ENCODE data around the gene GREM2. TPM values are rescaled to one million over a fixed set of nuclear protein-coding genes. Genes with fewer than 3 reads are reported as not detected.

The GREM2 gene
- total and polyA plus RNA-seq, 2 donors (not counting 1 experiment from before 2014, with no cell fraction given): not detected

- H4K20me1 ChIP-seq (ENCODE audit: control insufficient read depth, insufficient read depth, low read length, poor library complexity, severe bottlenecking): no peaks in the 10 kb centered on the region
Measured at GRCh38 chr1:240467895-240468294, 144.1 kb downstream of the GREM2 start.

DNA sequence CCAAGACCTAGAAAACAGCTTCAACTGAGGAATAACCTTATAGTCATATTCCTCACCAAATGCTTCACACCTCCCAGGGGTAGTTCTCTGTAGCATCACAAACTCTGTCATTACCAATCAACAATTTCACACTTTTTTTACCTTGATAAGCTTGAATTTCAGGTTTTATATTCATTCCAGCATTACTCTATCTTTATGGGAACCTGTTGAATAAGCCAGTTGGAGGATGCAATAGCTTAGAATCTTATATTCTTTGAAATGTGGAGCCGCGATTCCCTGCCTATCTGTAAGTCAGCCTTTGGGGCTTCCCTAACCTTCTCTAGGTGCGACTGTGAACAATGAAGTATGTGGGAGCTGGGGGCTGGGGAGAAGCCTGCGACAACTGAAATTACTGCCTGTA, 145.4 kb downstream of the GREM2 start:
- H3K9ac ChIP-seq (ENCODE audit: low read length): no peak overlapping the region
- ChIA-PET CTCF (no interaction called here), POLR2A (no interaction called here)
- no peaks in the 10 kb centered on the region for H3K9me3 ChIP-seq (ENCODE audit: control extremely low read depth in 1 of 3, control insufficient read depth in 2 of 3, insufficient read depth in 1 of 3, low read length in 2 of 3)
- ATAC-seq (ENCODE audit: low read depth) (no peak), DNase-seq (no peak)
- Mint-ChIP-seq H3K9me3 (ENCODE audit: insufficient read depth) (no peaks in the 10 kb centered on the region), H3K27ac (no peak overlapping the region), H3K4me1 (no peaks in the 10 kb centered on the region), H3K4me3 (no peak overlapping the region), H3K27me3 (no peaks in the 10 kb centered on the region)
- H3K27ac ChIP-seq (ENCODE audit: low read length in 2 of 2): no peak overlapping the region
- H2AFZ ChIP-seq (ENCODE audit: insufficient read depth, low read depth, low read length, poor library complexity, severe bottlenecking): no peak overlapping the region
- no peaks in the 10 kb centered on the region for H4K20me1 ChIP-seq (ENCODE audit: control insufficient read depth, insufficient read depth, low read length, poor library complexity, severe bottlenecking)
- 91% methylated on average over 4 of the region's 4 CpGs for WGBS (ENCODE audit: insufficient coverage)
- H3K27me3 ChIP-seq (replicated peaks in 1 of 4; ENCODE audit: control extremely low read depth in 1 of 4, control insufficient read depth in 3 of 4, insufficient read depth in 4 of 4, low read length in 3 of 4): no peaks in the 10 kb centered on the region
- intact Hi-C loops (cut with micrococcal nuclease): no loop called here
- no peak overlapping the region for H3K4me2 ChIP-seq (replicated peaks; ENCODE audit: low read depth, low read length, poor library complexity, severe bottlenecking)
- H3K79me2 ChIP-seq (ENCODE audit: control insufficient read depth, insufficient read depth, low read length): no peaks in the 10 kb centered on the region
- H3K4me1 ChIP-seq (ENCODE audit: control insufficient read depth in 2 of 2, insufficient read depth in 2 of 2, low read length in 2 of 2): no peaks in the 10 kb centered on the region
- no peak overlapping the region for H3K4me3 ChIP-seq (ENCODE audit: control extremely low read depth in 1 of 5, extremely low read depth in 1 of 5, insufficient read depth in 1 of 5, low read depth in 2 of 5, low read length in 4 of 5)
- no peaks in the 10 kb centered on the region for H3K36me3 ChIP-seq (replicated peaks in 1 of 2; ENCODE audit: control extremely low read depth in 1 of 2, control insufficient read depth in 1 of 2, extremely low read depth in 1 of 2, insufficient read depth in 2 of 2, low read length in 1 of 2)
- no peak for TF ChIP-seq EZH2 (IDR thresholded peaks at IDR 0.05; ENCODE audit: borderline replicate concordance, insufficient read depth, low read depth, low read length, poor library complexity, severe bottlenecking)
- TF ChIP-seq, protein P1, sequence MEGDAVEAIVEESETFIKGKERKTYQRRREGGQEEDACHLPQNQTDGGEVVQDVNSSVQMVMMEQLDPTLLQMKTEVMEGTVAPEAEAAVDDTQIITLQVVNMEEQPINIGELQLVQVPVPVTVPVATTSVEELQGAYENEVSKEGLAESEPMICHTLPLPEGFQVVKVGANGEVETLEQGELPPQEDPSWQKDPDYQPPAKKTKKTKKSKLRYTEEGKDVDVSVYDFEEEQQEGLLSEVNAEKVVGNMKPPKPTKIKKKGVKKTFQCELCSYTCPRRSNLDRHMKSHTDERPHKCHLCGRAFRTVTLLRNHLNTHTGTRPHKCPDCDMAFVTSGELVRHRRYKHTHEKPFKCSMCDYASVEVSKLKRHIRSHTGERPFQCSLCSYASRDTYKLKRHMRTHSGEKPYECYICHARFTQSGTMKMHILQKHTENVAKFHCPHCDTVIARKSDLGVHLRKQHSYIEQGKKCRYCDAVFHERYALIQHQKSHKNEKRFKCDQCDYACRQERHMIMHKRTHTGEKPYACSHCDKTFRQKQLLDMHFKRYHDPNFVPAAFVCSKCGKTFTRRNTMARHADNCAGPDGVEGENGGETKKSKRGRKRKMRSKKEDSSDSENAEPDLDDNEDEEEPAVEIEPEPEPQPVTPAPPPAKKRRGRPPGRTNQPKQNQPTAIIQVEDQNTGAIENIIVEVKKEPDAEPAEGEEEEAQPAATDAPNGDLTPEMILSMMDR (IDR thresholded peaks at IDR 0.05): no peak

More at GRCh38 chr1:240467895-240468294, 144.1 kb downstream of the GREM2 start:
- Mint-ChIP-seq H3K4me1 (no peaks in the 10 kb centered on the region), H3K9me3 (ENCODE audit: insufficient read depth) (no peaks in the 10 kb centered on the region), H3K4me3 (no peak overlapping the region), H3K27ac (no peak overlapping the region), H3K27me3 (no peaks in the 10 kb centered on the region)
- TF ChIP-seq, protein P1 (IDR thresholded peaks at IDR 0.05): no peak
- no peak for TF ChIP-seq EZH2 (IDR thresholded peaks at IDR 0.05; ENCODE audit: borderline replicate concordance, insufficient read depth, low read depth, low read length, poor library complexity, severe bottlenecking)
- Histone ChIP-seq H3K27me3 (replicated peaks in 1 of 4; ENCODE audit: control extremely low read depth in 1 of 4, control insufficient read depth in 3 of 4, insufficient read depth in 4 of 4, low read length in 3 of 4) (no peaks in the 10 kb centered on the region), H3K9me3 (ENCODE audit: control extremely low read depth in 1 of 3, control insufficient read depth in 2 of 3, insufficient read depth in 1 of 3, low read length in 2 of 3) (no peaks in the 10 kb centered on the region), H3K36me3 (replicated peaks in 1 of 2; ENCODE audit: control extremely low read depth in 1 of 2, control insufficient read depth in 1 of 2, extremely low read depth in 1 of 2, insufficient read depth in 2 of 2, low read length in 1 of 2) (no peaks in the 10 kb centered on the region), H3K4me3 (ENCODE audit: control extremely low read depth in 1 of 5, extremely low read depth in 1 of 5, insufficient read depth in 1 of 5, low read depth in 2 of 5, low read length in 4 of 5) (no peak overlapping the region), H2AFZ (ENCODE audit: insufficient read depth, low read depth, low read length, poor library complexity, severe bottlenecking) (no peak overlapping the region), H3K4me2 (replicated peaks; ENCODE audit: low read depth, low read length, poor library complexity, severe bottlenecking) (no peak overlapping the region), H3K27ac (ENCODE audit: low read length in 2 of 2) (no peak overlapping the region), H3K4me1 (ENCODE audit: control insufficient read depth in 2 of 2, insufficient read depth in 2 of 2, low read length in 2 of 2) (no peaks in the 10 kb centered on the region), H3K79me2 (ENCODE audit: control insufficient read depth, insufficient read depth, low read length) (no peaks in the 10 kb centered on the region), H3K9ac (ENCODE audit: low read length) (no peak overlapping the region)
- intact Hi-C loops (cut with micrococcal nuclease): no loop called here
- ATAC-seq (ENCODE audit: low read depth) (no peak), DNase-seq (no peak)
- ChIA-PET CTCF (no interaction called here), POLR2A (no interaction called here)
